Prostate gland (tissue), 2 donors: ENCODE measurements around the gene DDX28.

Experiments
- POLR2A ChIP-seq: fragments of 450-650 bp; IDR thresholded peaks from one replicate; pipeline ENCODE4 v1.6.1; 2016; ENCODE audit warnings: antibody characterized with exemption, mild to moderate bottlenecking
- POLR2AphosphoS5 ChIP-seq: sonication (generic); formaldehyde crosslinking; IDR thresholded peaks from one replicate; pipeline ENCODE4 v1.6.1; 2017; ENCODE audit warnings: antibody characterized with exemption
- TF ChIP-seq, protein P1 (sequence below), 4 experiments: fragments of 200-600 bp in 2 of 4; fragments of 450-650 bp in 2 of 4; sonication (generic) in 2 of 4; IDR thresholded peaks; 1 replicate in 3 of 4; 2 replicates in 1 of 4; pipeline ENCODE4 v1.5.1; 2016 to 2019; ENCODE audit warnings: antibody characterized with exemption in 4 of 4, mild to moderate bottlenecking in 2 of 4, moderate library complexity in 2 of 4

GRCh38 chr16:68069511-68070248 is 46.6 kb upstream of the DDX28 start:
- TF ChIP-seq, protein P1, sequence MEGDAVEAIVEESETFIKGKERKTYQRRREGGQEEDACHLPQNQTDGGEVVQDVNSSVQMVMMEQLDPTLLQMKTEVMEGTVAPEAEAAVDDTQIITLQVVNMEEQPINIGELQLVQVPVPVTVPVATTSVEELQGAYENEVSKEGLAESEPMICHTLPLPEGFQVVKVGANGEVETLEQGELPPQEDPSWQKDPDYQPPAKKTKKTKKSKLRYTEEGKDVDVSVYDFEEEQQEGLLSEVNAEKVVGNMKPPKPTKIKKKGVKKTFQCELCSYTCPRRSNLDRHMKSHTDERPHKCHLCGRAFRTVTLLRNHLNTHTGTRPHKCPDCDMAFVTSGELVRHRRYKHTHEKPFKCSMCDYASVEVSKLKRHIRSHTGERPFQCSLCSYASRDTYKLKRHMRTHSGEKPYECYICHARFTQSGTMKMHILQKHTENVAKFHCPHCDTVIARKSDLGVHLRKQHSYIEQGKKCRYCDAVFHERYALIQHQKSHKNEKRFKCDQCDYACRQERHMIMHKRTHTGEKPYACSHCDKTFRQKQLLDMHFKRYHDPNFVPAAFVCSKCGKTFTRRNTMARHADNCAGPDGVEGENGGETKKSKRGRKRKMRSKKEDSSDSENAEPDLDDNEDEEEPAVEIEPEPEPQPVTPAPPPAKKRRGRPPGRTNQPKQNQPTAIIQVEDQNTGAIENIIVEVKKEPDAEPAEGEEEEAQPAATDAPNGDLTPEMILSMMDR (IDR thresholded peaks at IDR 0.05) = no peak
- TF ChIP-seq POLR2AphosphoS5 = no peak
- TF ChIP-seq POLR2A = no peak
